Fibroblast of mammary gland (primary cell): ENCODE measurements around the gene IMMT.

Experiments
- DNase-seq: peaks from one replicate; pipeline ENCODE4 v3.0.0-alpha.2; 2010; ENCODE audit warnings: low read depth
- H3K4me3 ChIP-seq: 2 replicates; pipeline ENCODE4 v1.5.1; 2011; ENCODE audit warnings: low read depth, mild to moderate bottlenecking, low read length, moderate library complexity; ENCODE audit not compliant: control insufficient read depth
- TF ChIP-seq, protein P1 (sequence below): conservative IDR thresholded peaks from 2 replicates; pipeline ENCODE4 v1.5.1; 2011; ENCODE audit warnings: low read depth, low read length, inconsistent platforms; ENCODE audit not compliant: control insufficient read depth, insufficient read depth

The IMMT gene

DNA sequence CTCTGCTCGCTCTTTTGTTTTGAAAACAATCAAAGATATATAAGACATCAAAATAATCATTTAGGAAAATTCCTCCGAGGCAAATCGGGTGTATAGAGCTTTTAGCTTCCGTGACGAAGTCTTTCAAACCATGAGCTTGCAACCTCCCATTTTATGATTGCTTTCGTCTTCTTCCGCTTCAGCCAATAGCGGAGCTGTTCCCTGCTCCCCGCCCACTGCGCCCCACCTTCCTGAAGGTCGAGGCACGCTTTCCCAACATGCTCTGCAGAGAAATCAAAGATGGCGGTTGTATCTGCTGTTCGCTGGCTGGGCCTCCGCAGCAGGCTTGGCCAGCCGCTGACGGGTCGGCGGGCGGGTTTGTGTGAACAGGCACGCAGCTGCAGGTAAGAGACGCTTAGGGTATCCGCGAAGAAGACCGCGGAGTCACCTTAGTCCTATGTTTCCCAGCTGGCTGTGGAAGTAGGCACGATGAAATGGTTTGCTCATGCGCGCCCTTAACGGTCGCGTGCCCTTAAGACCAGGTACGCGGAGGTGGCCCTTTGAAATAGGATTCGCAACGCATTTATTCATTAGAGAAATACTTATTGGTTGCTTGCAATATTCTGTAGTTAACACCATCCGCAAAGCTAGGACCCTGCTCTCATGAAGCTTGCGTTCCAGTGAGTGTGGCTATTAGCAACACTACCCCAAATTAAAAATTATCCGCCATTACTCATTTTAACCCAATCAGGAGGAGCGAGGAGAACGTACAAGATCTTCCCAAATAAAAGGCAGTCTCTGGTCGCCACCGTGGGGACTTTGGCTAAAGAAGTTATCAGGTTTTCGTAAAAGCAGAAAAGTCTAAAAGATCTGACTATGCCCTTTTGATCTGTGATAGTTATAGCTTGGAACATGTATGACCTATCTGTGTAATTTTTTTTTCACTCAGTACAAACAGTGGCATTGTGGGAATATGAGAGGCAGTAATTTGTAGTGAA lies 89.0 kb downstream of the IMMT start, which contains the start of gene PTCD3:
PTCD3 (plus strand) TSS at position 267 of the 977 bp plus-strand sequence; CDS start at position 280, 13 bp downstream.
- DNase-seq: peak; percentile 93

DNA sequence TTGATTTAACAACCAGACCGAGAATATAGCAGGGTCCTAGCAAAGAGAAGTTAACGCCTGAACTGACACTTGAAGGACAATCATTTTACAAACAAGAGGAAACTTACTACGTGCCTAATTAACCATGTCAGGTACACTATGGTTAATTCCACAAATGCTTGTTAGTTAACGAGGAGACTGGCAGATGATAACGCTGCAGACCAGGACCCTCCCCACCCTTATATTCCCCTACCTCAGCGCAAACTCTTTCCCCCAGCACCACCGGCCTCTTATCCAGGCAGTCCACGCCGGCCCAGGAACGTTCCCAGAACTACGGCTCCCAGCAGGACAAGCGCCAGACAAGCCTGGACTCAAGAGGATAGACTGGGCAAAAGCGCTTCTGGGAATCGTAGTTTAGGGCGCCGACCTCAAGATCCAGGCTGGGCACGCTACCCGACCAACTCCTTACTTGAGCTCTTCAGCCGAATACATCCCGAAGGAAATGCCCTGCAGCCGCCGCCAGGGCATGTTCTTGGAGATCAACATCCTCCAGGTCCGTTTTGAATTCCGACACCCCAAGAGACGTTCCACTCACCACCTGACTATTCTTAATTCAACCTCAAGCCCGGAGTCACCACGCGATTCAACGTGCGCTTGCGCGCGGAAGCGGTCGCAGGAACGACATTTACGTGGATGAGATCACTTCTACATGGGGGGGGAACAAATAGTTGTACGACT lies 89.9 kb downstream of the IMMT start, which contains the start of gene POLR1A:
POLR1A (minus strand) TSS at position 635 of the 717 bp plus-strand sequence; CDS start at position 525, 110 bp downstream.
- H3K4me3 ChIP-seq: peak within 1 kb of the TSS; percentile 96
- peak; percentile 93 for DNase-seq
- TF ChIP-seq, protein P1, sequence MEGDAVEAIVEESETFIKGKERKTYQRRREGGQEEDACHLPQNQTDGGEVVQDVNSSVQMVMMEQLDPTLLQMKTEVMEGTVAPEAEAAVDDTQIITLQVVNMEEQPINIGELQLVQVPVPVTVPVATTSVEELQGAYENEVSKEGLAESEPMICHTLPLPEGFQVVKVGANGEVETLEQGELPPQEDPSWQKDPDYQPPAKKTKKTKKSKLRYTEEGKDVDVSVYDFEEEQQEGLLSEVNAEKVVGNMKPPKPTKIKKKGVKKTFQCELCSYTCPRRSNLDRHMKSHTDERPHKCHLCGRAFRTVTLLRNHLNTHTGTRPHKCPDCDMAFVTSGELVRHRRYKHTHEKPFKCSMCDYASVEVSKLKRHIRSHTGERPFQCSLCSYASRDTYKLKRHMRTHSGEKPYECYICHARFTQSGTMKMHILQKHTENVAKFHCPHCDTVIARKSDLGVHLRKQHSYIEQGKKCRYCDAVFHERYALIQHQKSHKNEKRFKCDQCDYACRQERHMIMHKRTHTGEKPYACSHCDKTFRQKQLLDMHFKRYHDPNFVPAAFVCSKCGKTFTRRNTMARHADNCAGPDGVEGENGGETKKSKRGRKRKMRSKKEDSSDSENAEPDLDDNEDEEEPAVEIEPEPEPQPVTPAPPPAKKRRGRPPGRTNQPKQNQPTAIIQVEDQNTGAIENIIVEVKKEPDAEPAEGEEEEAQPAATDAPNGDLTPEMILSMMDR: peak; percentile 6

More for the DNA sequence above, 89.0 kb downstream of the IMMT start, which contains the start of gene PTCD3:
- peak within 1 kb of the TSS; percentile 96 for H3K4me3 ChIP-seq
- TF ChIP-seq, protein P1: no peak

DNA sequence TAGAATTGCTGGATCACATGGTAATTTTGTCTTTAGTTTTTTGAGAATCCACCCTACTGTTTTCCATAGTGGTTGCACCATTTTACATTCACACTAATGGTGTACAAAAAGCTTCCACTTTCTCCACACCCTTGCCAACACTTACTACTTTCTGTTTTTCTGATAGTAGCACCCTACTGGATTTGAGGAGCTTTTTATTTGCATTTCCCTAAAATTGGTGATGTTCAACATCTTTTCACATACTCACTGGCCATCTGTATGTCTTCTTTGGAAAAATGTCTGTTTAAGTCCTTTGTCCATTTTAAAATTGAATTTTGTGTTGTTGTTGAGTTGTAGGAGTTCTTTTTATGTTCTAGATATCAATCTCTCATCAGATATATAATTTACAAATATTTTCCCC lies 93.1 kb downstream of the IMMT start:
- no peak for DNase-seq
- TF ChIP-seq, protein P1: no peak
- H3K4me3 ChIP-seq: no peak overlapping the region

DNA sequence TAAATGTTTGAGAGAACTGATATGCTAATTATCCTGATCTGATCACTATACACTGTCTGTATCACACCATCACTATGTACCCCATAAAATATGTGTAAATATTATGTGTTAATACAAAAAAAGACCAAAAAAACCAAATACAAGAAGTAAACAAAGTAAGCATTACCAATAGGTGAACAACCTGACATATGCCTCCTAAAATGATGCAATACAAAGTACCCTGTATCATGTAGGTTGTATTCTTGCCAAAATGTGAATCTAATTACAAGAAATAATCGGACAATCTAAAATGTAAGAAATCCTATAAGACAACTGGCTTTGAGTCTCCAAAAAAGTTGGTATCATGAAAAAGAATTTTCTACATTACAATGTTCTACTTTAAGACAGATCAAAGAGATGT lies 97.3 kb downstream of the IMMT start:
- TF ChIP-seq, protein P1: no peak
- DNase-seq: no peak
- H3K4me3 ChIP-seq: no peak overlapping the region

DNA sequence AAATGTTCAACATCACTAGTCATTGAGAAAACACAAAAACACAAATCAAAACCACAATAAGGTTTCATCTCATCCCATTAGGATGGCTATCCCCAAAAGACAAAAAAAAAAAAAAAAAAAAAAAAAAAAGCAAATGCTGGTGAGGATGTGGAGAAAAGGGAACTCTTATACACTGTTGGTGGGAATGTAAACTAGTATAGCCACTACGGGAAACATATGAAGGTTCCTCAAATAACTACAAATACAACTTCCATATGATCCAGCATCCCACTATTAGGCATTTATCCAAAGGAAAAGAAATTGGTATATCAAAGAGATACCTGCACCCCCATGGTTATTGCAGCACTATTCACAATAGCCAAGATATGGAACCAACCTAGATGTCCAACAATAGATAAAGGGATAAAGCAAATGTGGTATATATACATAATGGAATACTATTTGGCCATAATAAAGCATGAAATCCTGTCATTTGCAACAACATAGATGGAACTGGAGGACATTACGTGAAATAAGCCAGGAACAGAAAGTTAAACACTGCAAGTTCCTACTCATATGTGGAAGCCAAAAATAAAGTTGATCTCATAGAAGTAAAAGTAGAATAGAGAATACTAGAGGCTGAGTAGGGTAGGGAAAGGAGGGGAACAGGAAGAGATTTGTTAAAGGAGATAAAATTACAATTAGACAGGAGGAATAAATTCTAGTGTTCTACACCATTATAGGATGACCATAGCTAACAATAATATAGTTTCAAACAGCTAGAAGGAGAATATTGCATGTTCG lies 98.0 kb downstream of the IMMT start:
- H3K4me3 ChIP-seq: no peak overlapping the region
- no peak for DNase-seq

More for the DNA sequence above, 98.0 kb downstream of the IMMT start:
- TF ChIP-seq, protein P1: no peak
